ENCODE measurements around the gene IGSF9B. TPM values are rescaled to one million over a fixed set of nuclear protein-coding genes. Genes with fewer than 3 reads are reported as not detected.

Gene IGSF9B
- total and polyA plus RNA-seq, 2 experiments from 2014 or later: 0.30 to 0.65 TPM

GRCh38 chr11:133984828-133985227 lies 28.1 kb upstream of the IGSF9B start:
- 74% methylated on average over 9 of the region's 9 CpGs for WGBS (ENCODE audit: low lambda C conversion rate, missing lambda C conversion rate)
- Histone ChIP-seq H3K9me3 (ENCODE audit: low read depth) (no peaks in the 10 kb centered on the region), H3K4me2 (no peak overlapping the region), H4K20me1 (ENCODE audit: insufficient read depth, poor library complexity, severe bottlenecking) (no peaks in the 10 kb centered on the region), H2AFZ (no peak overlapping the region), H3K4me3 (no peak overlapping the region), H3K27me3 (peaks cover 2% of the 10 kb centered on the region), H3K36me3 (replicated peaks; ENCODE audit: insufficient read depth, low read depth) (no peaks in the 10 kb centered on the region), H3K79me2 (no peaks in the 10 kb centered on the region), H3K4me1 (ENCODE audit: insufficient read depth) (no peaks in the 10 kb centered on the region), H3K27ac (no peak overlapping the region), H3K9me2 (replicated peaks; ENCODE audit: insufficient read depth) (no peaks in the 10 kb centered on the region)
- TF ChIP-seq EZH2phosphoT487 (IDR thresholded peaks at IDR 0.05; ENCODE audit: low read depth, severe bottlenecking, unreplicated experiment): no peak
- TF ChIP-seq EZH2 (IDR thresholded peaks at IDR 0.05; ENCODE audit: borderline replicate concordance): no peak
- TF ChIP-seq CTCF (IDR thresholded peaks at IDR 0.05; ENCODE audit: poor library complexity): no peak
- DNase-seq (ENCODE audit: low spot score): no peak

GRCh38 chr11:133983660-133984316 lies 27.0 kb upstream of the IGSF9B start:
- H3K27ac ChIP-seq: no peak overlapping the region
- H4K20me1 ChIP-seq (ENCODE audit: insufficient read depth, poor library complexity, severe bottlenecking): no peaks in the 10 kb centered on the region
- no peaks in the 10 kb centered on the region for H3K9me2 ChIP-seq (replicated peaks; ENCODE audit: insufficient read depth)
- no peaks in the 10 kb centered on the region for H3K36me3 ChIP-seq (replicated peaks; ENCODE audit: insufficient read depth, low read depth)
- no peaks in the 10 kb centered on the region for H3K79me2 ChIP-seq
- H3K9me3 ChIP-seq (ENCODE audit: low read depth): no peaks in the 10 kb centered on the region
- no peak overlapping the region for H3K4me2 ChIP-seq
- TF ChIP-seq EZH2phosphoT487 (IDR thresholded peaks at IDR 0.05; ENCODE audit: low read depth, severe bottlenecking, unreplicated experiment) (no peak), EZH2 (IDR thresholded peaks at IDR 0.05; ENCODE audit: borderline replicate concordance) (no peak), CTCF (IDR thresholded peaks at IDR 0.05; ENCODE audit: poor library complexity) (no peak)
- peaks cover 4% of the 10 kb centered on the region for H3K27me3 ChIP-seq
- H3K4me1 ChIP-seq (ENCODE audit: insufficient read depth): no peaks in the 10 kb centered on the region
- 79% methylated on average over 22 of the region's 28 CpGs for WGBS (ENCODE audit: low lambda C conversion rate, missing lambda C conversion rate)
- H3K4me3 ChIP-seq: no peak overlapping the region
- H2AFZ ChIP-seq: no peak overlapping the region
- no peak for DNase-seq (ENCODE audit: low spot score)

GRCh38 chr11:133982876-133983275 lies 26.1 kb upstream of the IGSF9B start:
- Histone ChIP-seq H3K4me2 (no peak overlapping the region), H3K79me2 (no peaks in the 10 kb centered on the region), H3K4me3 (no peak overlapping the region), H3K36me3 (replicated peaks; ENCODE audit: insufficient read depth, low read depth) (no peaks in the 10 kb centered on the region), H2AFZ (no peak overlapping the region), H3K27me3 (peaks cover 4% of the 10 kb centered on the region), H4K20me1 (ENCODE audit: insufficient read depth, poor library complexity, severe bottlenecking) (no peaks in the 10 kb centered on the region), H3K9me2 (replicated peaks; ENCODE audit: insufficient read depth) (no peaks in the 10 kb centered on the region), H3K9me3 (ENCODE audit: low read depth) (no peaks in the 10 kb centered on the region), H3K4me1 (ENCODE audit: insufficient read depth) (no peaks in the 10 kb centered on the region), H3K27ac (no peak overlapping the region)
- no peak for DNase-seq (ENCODE audit: low spot score)
- TF ChIP-seq EZH2 (IDR thresholded peaks at IDR 0.05; ENCODE audit: borderline replicate concordance) (no peak), EZH2phosphoT487 (IDR thresholded peaks at IDR 0.05; ENCODE audit: low read depth, severe bottlenecking, unreplicated experiment) (no peak)
- WGBS (ENCODE audit: low lambda C conversion rate, missing lambda C conversion rate): 88% methylated on average over 12 of the region's 12 CpGs

- H3K4me3 ChIP-seq: no peak overlapping the region
- TF ChIP-seq CTCF (IDR thresholded peaks at IDR 0.05; ENCODE audit: poor library complexity) (no peak), EZH2phosphoT487 (IDR thresholded peaks at IDR 0.05; ENCODE audit: low read depth, severe bottlenecking, unreplicated experiment) (no peak), EZH2 (IDR thresholded peaks at IDR 0.05; ENCODE audit: borderline replicate concordance) (no peak)
- no peak for DNase-seq (ENCODE audit: low spot score)
- no peaks in the 10 kb centered on the region for H3K9me2 ChIP-seq (replicated peaks; ENCODE audit: insufficient read depth)
- no peak overlapping the region for H3K4me2 ChIP-seq
- no peaks in the 10 kb centered on the region for H3K36me3 ChIP-seq (replicated peaks; ENCODE audit: insufficient read depth, low read depth)
- no peak overlapping the region for H2AFZ ChIP-seq
- no peaks in the 10 kb centered on the region for H3K9me3 ChIP-seq (ENCODE audit: low read depth)
- WGBS (ENCODE audit: low lambda C conversion rate, missing lambda C conversion rate): 88% methylated on average over 13 of the region's 14 CpGs
- H3K27ac ChIP-seq: no peak overlapping the region
- no peaks in the 10 kb centered on the region for H3K79me2 ChIP-seq
- H3K4me1 ChIP-seq (ENCODE audit: insufficient read depth): no peaks in the 10 kb centered on the region
- peaks cover 4% of the 10 kb centered on the region for H3K27me3 ChIP-seq
- no peaks in the 10 kb centered on the region for H4K20me1 ChIP-seq (ENCODE audit: insufficient read depth, poor library complexity, severe bottlenecking)
These were observed 25.4 kb upstream of the IGSF9B start for GRCh38 chr11:133982151-133982550.
